Measurements from ENCODE around the gene C16orf74.

Gene C16orf74

DNA sequence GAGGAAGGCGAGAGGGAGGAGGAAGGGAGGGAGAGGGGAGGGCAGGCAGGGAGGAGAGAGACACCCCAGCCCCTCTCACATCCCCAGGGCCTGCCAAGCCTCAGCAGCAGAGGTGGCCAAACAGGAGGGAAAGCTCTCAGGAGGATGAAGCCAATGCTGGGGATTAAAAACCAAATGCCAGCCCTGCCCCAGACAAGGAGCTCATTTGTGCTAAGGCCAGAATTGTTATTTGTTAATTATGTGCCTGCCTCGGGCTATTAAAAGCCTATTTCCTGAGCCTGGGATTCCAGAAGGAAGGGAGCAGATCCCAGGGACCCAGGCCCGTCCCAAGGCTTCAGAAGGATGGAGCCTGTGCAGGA is 34.2 kb downstream of the C16orf74 start:
- DNase-seq = no peak

DNA sequence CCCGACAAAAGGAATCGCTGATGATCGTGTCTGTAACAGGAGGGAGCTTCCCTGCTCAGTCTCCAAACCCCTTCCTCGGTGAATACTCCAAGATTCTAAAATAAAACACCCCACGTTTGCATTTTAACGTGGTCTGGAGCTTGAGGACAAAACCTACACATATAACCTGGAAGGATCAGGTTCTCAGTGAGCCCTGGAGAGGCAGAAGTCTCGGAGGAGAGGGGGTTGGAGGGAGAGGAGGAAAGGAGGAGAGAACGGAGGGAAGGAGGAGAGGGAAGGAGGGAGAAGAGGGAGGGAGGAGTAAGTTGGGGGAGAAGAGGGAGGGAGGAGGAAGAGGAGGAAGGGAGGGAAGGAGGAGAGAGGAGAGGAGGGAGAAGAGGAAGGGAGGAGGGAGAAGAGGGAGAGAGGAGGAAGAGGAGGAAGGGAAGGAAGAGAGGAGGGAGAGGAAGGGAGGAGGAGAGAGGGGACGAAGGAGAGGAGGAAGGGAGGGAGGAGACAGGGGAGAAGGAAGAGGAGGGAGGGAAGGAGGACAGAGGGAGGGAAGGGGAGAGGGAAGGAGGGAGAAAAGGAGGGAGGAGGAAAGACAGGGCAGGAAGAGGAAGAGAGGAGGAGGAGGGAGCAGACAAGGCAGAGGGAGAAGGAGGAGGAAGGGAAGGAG is 34.7 kb downstream of the C16orf74 start:
- peak; percentile 57 for DNase-seq

DNA sequence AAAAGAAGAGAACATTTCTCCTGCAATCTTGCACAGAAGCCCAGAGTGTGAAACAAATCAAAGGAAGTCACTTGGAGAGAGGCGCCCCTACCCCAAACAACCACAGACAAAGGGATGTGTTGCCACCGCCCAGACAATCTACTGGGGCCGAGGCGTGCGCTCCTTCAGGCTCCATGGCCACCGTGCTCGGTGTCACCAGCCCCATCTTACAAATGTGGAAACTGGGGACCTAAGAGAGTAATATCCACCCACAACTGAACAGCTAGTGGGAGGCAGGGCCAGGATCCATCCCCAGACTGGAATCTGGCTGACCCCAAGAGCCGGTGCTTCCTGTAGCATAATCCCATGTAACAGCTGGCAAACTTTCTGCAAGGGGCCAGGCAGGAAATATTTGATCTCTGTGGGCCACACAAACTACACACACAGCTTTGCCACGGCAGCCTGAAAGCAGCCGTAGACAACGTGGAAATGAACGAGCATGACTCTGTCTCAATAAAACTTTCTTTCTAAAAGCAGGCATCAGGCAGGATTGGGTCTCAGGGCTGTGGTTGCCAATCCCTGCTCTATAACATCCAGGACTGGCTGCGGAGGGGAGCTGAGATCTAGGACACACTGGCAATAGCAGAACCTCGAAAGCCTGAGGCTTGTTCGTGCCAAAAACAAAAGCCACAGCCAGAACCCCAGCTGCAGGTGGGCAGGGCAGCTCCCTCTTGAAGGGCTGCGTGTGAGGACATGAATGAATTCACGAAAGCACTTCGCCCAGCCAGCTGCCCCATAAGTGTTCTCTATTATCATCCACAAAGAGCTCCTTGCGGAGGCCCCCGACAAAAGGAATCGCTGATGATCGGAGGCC is 35.5 kb downstream of the C16orf74 start:
- peak; percentile 88 for DNase-seq

DNA sequence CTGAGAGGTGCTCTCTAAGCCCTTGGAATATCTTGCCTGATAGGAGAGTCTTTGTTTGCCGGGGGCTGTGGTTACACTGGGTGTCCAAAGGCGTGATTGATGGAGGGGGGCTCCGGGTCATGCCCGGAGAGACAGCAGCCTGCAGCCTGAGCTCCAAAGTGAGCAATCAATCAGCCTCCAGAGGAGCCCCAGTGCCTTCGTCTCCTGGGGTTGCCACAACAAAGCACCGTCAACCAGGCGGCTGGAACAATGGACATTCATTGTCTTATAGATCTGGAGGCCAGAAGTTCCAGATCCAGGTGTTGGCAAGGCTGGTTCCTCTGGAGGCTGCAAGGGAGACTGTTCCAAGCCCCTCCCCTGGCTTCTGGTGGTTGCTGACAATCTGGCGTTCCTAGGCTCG is 38.1 kb downstream of the C16orf74 start:
- DNase-seq = peak; percentile 46

DNA sequence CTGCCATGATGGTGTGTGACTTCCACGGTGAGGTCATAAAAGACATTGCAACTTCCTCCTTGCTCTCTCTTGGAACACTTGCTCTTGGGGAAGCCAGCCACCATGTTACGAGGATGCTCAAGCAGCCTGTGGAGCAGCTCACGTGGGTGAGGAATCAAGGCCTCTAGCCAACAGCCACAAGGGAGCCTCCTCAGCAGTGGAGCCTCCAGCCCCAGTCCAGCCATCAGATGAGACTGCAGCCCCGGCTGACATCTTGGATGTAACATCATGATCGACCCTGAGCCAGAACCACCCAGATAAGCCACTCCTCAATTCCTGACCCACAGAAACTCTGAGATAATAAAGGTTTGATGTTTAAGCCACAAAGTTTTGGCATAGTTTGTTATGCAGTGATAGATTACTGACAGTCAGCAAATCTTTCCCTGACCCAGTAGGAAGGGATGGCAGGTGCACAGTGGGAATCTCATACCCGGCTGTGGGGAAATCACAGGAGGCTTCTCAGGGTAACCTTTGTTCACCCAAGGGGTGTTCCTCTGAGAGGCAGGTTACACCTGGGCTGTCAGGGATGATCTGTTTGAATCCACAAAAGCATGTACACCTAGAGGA is 38.8 kb downstream of the C16orf74 start:
- DNase-seq = no peak

DNA sequence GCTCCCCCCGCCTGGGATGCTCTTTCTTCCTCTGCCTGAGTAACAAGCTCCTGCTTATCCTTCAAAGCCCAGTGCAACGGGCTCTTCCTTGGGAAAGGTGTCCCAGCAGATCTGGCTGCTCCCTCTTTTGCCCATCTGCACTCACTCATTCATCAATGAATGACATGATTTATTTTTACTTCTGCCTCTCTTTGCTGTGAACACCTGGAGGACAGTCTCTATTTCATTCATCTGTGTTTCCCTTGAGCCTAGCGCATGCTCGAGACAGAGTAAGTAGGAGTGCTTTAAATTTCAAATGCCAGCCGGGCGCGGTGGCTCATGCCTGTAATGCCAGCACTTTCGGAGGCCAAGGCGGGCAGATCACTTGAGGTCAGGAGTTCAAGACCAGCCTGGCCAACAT is 40.2 kb downstream of the C16orf74 start:
- DNase-seq = peak; percentile 84

DNA sequence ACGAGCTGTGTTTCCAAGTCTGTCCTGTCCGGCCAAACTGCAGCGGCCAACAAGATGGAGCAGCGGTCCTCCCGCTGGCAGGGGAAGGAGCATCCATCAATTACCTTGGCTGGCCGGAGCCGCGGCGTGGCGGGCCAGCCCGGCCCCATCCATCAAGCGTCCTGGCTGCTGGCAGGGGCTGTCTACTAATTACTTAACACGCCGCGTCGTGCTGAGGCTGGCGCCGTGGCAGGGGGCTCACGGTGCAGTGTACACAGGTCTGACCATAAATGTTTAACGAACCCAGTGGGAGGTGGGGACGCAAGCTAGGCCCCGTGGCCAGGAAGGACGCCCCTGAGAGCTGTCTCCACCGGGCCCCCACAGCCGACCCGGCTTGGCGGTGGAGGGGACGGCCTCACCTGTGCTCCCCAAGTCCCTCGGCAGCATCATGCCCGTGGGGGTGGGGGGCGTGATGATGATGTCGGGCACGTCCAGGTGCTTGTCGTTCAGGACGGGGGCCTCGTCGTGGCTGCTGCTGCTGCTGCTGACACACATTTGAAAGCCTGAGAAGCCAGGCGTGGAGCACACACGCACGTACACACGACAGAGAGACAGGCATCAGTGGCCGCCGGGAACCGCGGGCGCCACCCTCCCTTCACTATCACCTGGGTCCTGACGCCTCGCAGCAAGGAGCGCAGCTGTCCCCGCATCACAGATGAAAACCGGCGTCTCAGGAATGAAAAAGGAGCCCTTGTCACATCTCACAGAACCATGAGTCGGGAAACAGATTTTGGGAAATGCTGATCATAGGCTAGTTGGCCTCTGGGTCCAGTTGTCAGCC is 40.9 kb downstream of the C16orf74 start:
- no peak for DNase-seq

DNA sequence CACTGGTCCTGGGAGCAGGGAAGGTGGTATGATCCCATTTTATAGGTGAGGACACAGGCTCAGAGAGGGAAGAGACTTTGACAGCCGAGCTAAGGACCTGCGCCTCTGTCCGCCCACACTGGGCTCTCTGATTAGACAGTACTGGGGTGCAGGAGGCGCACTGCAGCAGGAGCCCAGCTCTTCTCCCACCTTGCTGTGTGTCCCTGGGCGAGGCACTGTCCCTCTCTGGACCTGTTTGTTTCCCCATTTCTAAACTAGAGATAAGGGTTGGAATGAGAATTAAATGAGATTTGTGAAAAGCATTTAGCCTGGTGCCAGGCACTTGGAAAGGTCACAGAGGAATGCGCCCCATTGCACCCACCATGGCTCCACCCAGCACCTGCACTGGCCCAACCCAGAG is 42.6 kb downstream of the C16orf74 start:
- DNase-seq = no peak

DNA sequence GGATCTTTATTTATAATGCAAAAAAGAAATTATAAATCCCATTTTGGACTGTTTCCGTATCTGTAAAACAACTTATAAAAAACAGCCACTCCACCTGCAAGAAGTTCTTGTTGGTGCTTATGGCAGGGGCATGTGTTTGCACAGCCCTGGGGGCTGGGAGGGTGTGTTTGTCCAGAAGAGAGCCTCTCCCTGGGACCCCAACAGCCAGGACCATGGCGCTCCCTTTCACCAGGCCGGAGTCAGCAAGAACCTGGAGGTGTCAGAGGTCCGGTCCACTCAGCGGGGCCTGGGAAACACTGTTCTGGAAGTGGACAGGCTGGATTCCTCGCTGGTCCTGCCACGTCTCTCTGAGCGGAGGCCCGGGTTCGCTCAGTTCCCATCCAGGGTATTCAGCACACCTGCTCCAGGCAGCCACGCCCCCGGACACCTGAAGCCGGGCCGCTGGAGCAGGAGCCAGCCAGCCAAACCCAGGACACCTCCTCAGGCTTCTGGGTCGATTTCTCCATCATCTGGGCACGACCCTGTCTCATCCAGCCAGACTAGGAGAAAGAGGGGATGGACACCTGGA is 43.3 kb downstream of the C16orf74 start:
- no peak for DNase-seq

DNA sequence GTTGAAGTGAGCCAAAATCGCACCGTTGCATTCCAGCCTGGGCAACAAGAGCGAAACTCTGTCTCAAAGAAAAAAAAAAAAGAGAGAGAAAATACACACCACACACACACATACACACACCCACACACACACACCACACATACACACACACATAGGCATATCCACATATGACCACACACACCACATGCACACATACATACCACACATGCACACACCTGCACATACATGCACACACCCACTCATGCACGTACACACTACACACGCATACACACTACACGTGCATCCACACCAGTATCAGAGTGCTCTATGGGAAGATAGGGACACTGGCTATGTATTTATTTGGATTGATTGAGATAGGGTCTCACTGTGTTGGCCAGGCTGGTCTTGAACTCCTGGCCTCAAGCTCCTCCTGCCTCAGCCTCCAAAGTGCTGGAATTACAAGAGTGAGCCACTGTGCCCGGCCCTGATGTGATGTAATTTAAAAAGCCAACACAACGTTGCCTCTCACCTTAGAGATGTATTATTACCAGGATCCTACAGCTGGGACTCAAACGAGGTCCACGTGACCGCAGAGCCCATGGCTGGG is 44.4 kb downstream of the C16orf74 start:
- no peak for DNase-seq

DNA sequence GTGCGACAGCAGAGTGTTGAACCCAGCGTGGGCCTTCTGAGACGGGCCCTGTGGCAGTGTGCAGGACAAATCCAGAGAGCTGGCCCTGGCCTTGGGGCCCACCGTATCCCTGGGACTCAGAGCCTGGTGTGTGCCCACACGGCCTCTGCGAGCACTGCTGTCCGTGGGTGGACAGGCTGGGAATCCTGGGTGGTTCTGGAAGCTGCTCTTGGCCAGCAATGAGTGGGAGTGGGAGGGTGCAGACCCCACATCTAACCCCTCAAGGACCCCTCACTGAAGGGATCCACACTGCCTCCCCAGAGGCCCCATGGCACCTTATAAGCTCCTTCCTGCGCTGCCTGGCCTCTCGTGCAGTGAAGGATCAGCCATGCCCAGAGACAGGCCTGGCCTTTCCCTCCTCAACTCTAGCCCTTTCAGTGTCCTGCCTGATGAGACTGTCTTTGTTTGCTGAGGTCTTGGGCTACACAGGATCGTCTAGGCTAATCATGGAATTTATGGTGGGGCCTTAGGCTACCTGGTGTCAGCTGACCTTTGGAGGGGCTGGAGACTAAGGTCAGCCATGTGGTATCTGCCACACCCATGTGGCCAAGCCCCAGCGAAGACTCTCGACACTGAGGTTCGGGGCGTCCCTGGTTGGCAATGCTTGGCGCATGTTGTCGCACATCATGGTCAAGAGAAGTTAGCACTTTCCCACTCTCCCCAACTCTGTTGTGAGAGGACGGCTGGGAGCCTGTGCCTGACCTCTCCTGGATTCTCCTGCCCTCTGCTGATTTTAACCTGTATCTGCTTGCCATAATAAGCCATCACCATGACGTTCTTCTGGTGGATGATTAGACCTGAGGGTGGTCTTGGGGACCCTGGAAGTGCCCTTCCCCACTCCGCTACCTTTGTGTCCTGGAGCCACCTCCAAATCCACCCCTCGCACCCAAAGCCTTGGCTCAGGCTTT is 45.7 kb downstream of the C16orf74 start:
- DNase-seq = no peak

DNA sequence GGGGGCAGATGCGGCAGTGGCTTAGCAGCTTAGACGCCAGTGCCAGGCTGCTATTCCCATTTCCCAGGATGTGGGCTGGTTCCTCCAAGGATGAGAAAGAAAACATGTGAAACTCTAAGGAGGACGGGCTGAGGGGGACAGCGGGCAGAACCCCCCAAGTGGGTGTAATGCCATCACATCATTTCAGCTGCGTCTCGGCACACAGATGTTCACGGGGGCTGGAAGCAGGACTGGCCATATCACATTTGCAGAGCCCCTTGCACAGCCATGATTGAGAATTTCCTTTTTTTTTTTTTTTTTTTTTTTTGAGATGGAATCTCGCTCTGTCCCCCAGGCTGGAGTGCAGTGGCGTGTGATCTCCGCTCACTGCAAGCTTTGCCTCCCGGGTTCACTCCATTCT is 46.9 kb downstream of the C16orf74 start:
- DNase-seq = no peak

DNA sequence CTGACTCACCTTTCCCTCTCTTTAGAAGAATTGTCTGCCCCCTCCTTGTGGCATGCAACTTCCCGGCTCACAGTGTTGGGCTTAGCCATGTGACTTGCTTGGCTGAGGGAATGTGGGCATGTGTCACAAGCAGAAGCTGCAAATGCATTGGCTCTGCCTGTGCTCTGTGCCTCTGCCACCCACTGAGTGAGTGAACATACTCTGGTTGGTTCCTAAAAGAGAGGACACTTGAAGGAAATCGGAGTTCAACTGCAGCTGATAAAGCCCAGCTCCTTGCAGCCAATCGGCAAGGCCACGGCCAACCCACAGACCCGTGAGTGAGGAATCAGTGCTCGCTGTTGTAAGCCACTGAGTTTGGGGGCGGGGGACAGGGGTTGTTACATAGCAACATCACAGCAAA is 51.3 kb downstream of the C16orf74 start:
- no peak for DNase-seq

DNA sequence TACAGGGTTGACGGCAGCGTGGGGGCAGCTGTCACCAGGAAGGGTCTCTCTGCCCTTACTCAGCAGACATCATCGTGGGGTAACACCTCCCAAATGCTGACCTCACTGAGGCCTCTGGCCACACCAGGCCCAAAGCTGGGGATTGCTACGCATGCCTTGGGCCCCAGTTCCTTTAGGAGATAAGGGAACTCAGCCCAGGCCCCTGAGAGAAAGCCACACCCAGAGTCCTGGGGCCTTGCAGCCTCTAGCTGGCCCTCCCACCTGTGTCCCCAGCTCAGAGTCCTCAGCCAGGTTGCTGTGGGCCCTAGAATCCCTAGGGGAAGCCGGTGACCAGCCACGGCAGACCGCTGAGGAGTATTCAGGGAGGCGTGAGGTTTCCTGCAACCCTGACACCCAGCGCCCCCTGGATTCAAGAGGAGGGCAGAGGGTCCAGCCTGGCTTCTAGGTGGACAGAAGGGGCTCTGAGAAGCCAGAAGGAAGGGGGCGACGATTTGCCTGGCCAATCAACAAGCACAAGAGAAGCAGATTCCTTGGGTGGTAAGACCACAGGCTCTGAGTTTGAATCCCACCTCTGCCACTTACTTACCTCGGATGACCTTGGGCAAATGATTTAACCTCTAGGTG is 51.8 kb downstream of the C16orf74 start:
- no peak for DNase-seq

DNA sequence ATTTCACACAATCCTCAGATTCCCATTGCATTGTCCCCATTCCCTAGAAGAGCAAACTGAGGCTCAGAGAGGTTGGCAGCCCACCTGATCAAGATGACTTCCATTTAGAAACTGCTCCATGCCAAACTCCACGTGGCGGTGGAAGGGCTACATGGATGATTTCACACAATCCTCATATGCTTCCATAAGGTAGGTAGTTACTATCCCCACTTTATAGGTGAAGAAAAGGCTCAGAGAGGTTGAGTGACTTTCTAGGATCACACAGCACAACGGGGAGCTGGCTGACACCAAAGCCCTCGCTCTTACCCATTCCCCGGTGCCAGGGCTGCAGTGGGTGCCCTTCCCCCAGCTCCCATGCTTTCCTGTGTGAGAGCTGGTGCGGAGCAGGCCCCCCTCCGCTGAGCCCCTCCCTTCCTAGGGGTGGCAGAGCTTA is 52.4 kb downstream of the C16orf74 start:
- no peak for DNase-seq

DNA sequence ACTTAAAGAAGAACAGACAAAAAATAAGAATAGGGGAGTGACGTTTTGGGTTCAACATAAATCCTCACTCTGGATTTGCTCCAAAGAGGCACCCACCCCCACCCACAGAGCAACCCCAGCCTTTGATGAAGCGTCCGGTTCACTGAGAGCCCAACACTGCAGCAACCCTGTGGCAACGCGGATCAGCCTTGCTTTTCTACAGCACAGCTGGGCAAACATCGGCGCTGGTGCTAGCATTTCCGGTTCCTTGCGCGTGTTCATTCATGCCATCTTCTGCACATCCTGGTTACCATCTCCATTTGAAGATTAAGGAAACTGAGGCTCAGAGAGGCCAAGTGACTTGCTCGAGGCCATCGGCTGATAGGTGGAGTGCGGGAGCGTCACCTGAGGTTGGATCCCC is 53.5 kb downstream of the C16orf74 start:
- DNase-seq = peak; percentile 41

DNA sequence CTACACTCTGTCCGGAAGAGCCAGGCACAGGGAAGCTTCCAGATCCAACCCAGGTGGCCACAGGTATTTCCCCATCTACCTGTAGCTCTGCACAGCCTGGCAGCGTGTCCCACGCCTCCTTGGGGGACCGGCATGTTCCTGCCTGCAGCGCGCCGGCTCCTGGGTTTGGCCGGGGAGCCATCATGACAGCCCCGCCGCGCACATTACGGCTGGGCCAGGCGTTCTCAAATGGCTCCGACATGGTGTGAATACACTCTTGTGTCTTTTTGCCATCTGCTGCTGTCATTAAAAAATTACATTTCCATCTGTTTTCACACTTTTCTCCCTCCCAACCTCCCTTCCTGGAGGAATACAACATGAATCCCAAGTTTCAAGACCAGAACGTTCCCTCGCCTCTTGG is 54.1 kb downstream of the C16orf74 start:
- DNase-seq = peak; percentile 82

DNA sequence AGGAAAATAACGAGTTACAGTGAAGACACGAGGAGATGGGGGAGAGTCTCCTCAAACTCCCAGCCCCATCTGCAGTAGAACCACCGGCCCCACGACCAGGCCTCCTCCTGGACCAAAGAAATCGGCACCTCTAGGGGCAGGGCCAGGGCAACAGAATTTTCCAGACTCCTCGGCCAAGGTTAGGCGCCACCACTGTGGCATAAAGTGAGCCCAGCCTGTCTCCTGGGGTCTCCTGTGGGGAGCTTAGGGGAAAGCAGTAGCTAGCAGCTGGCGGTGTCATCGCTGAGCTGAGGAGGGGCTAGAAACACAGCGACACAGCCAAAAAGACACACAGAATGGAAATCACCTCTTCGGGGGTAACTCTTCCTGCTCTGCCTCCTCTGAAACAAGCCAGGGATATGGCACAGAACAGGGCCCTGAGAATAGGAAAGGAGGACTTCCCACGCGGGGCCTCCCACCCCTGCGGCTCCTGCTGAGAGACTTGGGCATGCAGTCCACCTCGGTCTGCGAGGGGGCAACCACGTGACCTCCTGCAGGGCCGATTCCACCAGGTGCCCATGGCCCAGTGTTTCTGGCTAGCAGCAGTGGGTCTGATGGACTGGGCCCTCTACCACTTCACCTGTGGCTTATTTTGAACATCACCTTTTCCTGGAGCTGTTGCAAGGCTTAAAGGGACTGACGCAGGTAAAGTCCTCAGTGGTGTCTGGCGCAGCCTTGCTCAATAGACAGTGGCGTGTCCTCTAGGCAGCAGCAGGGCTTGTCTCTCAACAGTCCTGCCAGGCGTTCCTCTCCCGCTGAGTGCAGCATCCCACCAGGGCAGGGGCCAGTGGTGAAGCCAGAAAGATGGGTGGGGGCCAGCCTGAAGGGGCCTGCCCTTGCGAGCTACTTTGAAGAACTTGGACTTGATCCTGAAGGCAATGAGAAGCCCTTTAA is 55.4 kb downstream of the C16orf74 start:
- no peak for DNase-seq

DNA sequence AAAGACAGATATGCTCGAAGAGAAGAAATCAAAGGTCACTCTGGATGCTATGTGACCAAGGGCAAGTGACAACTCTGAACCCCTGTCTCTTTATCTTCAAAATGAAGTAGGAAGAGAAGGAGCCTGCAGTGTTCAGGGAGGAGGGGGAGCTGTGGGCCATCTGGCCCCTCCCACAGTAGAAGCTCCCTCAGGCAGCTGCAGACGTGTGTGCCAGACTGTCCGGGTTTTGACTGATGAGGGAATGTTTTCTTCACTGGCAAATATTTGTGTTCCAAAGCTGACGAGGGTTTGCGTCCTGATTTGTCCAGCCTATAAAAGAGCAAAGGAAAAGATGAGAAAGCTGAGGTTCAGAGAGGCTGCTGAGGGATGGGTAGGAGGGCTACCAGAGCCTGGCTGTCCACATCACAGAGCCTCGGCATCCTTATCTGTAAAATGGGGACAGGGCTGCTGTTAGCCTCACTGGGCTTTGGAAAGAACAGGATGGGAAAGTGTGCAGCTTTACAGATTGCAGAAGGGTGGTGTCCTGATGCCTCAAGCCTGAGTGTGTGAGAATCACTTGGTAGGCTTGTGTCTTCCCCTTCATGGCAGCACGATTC is 60.3 kb downstream of the C16orf74 start:
- peak; percentile 67 for DNase-seq
